ENCODE results near the gene CCDC170.

Gene CCDC170

DNA sequence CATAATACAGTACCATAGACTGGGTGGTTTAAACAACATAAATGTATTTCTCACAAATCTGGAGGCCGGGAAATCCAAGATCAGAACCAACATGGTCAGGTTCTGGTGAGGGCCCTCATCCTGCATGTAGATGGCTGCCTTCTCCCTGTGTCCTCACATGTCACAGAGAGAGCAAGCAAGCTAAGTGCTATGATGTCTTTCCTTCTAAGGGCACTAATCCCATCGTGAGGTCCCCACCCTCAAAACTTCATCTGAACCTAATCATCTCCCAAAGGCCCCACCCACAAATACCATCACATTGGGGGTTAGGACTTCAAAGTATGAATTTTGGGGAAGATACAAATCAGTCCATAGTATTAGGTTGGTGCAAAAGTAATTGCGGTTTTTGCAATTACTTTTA is 56.8 kb downstream of the CCDC170 start:
- DNase-seq (ENCODE audit: low read depth in 2 of 2) = no peak
- TF ChIP-seq, protein P1, sequence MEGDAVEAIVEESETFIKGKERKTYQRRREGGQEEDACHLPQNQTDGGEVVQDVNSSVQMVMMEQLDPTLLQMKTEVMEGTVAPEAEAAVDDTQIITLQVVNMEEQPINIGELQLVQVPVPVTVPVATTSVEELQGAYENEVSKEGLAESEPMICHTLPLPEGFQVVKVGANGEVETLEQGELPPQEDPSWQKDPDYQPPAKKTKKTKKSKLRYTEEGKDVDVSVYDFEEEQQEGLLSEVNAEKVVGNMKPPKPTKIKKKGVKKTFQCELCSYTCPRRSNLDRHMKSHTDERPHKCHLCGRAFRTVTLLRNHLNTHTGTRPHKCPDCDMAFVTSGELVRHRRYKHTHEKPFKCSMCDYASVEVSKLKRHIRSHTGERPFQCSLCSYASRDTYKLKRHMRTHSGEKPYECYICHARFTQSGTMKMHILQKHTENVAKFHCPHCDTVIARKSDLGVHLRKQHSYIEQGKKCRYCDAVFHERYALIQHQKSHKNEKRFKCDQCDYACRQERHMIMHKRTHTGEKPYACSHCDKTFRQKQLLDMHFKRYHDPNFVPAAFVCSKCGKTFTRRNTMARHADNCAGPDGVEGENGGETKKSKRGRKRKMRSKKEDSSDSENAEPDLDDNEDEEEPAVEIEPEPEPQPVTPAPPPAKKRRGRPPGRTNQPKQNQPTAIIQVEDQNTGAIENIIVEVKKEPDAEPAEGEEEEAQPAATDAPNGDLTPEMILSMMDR (IDR thresholded peaks at IDR 0.05; ENCODE audit: low read depth, low read length) = no peak
- no peak overlapping the region for H3K4me3 ChIP-seq (replicated peaks in 1 of 2; ENCODE audit: low read depth in 2 of 2, low read length in 2 of 2)

DNA sequence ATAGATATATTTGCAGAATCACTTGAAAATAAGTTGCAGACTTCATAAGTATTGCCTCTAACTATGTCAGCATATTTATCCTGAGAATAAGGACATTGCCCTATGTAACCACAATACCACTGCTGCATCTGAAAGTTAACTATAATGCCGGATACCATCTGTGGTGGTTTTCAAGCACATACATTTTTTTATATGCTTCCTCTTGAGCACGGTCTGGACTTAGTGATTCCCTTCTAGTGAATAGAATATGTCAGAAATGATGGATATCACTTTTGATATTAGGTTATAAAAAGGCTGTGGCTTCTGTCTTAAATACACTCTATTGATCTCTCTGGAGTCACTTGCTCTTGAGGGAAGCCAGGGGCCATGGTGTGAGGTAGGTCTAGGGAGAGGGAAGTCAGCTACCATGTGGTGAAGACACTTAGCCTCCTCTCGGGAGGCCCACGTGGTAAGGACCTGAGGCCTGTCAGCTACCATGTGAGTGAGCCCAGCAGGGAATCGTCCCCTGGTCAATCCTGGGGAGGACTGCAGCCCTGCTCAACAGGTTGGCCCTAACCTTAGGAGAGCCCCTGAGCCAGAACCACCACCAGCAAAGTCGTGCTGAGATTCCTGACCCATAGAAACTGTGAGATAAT is 57.5 kb downstream of the CCDC170 start:
- TF ChIP-seq, protein P1 (IDR thresholded peaks at IDR 0.05; ENCODE audit: low read depth, low read length) = no peak
- no peak for DNase-seq (ENCODE audit: low read depth in 2 of 2)
- no peak overlapping the region for H3K4me3 ChIP-seq (replicated peaks in 1 of 2; ENCODE audit: low read depth in 2 of 2, low read length in 2 of 2)

DNA sequence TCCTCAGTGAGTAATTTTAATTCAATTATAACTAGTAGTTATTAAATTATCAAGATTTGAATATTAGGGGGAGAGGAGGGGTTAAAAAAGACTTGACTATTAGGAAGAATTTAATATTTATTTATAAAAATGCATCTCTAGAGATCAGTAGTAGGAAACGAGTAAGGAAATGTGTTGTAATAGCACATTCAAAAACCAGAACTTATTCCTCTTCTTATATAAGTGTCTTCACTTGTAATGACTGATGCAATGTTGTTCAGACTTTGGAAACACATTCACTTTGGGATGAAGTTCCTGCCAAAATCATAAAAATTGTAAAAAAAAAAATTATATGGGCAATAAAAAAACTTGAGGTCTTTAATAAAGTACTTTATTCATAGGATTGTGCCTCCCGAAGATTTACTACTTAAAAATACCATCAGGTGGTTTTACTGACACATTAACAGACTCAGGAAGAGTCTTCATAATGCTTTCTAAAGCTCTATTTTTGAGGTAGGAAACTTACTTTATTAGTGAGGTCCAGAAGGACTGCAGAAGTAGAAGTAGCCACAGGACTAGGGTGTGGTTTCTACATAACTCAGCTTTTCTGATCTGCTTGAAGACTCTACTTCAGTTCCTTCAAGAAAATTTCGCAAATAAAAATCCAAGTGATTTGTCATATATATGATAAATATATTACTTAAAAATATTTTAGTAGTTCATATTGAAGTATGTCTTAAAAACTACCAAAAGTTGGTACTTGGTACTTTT is 59.8 kb downstream of the CCDC170 start:
- no peak overlapping the region for H3K4me3 ChIP-seq (replicated peaks in 1 of 2; ENCODE audit: low read depth in 2 of 2, low read length in 2 of 2)
- TF ChIP-seq, protein P1 (IDR thresholded peaks at IDR 0.05; ENCODE audit: low read depth, low read length) = no peak
- no peak for DNase-seq (ENCODE audit: low read depth in 2 of 2)

DNA sequence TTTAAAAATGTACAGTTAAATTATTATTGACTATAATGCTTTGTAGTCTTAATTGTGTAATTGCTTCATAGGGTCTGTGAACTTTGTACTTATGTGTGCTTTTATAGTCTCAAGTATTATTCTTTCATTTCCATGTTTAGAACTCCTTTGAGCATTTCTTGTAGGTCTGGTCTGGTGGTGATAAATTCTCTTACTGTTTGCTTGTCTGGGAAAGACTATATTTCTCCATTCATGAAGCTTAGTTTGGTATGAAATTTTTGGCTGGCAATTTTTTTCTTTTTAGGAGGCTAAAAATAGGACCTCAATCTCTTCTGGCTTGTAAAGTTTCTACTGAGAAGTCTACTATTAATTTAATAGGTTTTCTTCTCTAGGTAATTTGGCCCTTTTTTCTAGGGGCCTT is 67.4 kb downstream of the CCDC170 start:
- TF ChIP-seq, protein P1 (IDR thresholded peaks at IDR 0.05; ENCODE audit: low read depth, low read length) = no peak
- no peak overlapping the region for H3K4me3 ChIP-seq (replicated peaks in 1 of 2; ENCODE audit: low read depth in 2 of 2, low read length in 2 of 2)
- no peak for DNase-seq (ENCODE audit: low read depth in 2 of 2)

DNA sequence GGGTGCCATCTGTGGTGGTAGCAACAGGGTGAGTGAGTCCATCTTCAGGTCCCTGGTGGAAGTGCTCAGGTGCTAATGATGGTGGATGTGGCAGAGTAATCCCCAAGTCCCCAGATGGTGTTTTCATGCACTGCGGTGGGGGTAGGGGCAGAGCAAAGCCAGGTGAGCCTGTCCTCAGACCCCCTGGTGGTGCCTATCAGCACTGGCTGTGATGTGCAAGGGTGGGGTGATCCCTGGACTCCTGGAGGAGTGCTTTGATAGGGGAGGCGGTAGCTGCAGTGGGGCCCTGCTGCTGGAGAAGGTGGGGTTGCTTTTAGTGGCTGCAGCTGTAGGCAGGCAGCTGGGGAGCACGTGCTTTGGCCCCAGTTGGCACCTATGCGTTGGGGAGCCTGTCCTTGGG is 70.8 kb downstream of the CCDC170 start:
- H3K4me3 ChIP-seq (replicated peaks in 1 of 2; ENCODE audit: low read depth in 2 of 2, low read length in 2 of 2) = no peak overlapping the region
- no peak for DNase-seq (ENCODE audit: low read depth in 2 of 2)
- TF ChIP-seq, protein P1 (IDR thresholded peaks at IDR 0.05; ENCODE audit: low read depth, low read length) = no peak

DNA sequence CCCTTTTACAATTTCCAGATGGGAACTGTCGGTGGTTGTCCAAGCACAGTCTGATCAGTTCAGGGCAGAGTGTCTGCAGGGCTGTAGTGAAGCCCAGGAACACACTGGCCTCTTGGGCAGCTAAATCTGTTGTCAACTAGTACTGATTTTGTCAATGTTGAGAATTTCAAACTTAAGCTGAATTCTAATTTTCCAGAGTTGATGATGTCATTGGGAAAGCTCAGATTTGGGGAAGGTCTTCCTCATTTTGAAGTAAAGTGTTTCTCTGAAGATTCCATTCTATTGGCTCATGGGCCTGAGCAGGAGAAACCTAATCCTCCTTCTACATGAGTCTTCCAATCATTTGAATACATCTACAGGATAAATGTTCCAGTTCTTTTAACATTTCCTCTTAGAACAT is 72.1 kb downstream of the CCDC170 start:
- DNase-seq (ENCODE audit: low read depth in 2 of 2) = no peak
- TF ChIP-seq, protein P1 (IDR thresholded peaks at IDR 0.05; ENCODE audit: low read depth, low read length) = no peak

More for the DNA sequence above, 72.1 kb downstream of the CCDC170 start:
- no peak overlapping the region for H3K4me3 ChIP-seq (replicated peaks in 1 of 2; ENCODE audit: low read depth in 2 of 2, low read length in 2 of 2)

Data from cardiac fibroblast (primary cell).